ENCODE measurements around the gene ATF7IP.
"Not testable (repeated sequence)": the region's sequence is repeated elsewhere in the genome, so short reads cannot be mapped to it uniquely, and the experiment has no call there.

Gene ATF7IP

DNA sequence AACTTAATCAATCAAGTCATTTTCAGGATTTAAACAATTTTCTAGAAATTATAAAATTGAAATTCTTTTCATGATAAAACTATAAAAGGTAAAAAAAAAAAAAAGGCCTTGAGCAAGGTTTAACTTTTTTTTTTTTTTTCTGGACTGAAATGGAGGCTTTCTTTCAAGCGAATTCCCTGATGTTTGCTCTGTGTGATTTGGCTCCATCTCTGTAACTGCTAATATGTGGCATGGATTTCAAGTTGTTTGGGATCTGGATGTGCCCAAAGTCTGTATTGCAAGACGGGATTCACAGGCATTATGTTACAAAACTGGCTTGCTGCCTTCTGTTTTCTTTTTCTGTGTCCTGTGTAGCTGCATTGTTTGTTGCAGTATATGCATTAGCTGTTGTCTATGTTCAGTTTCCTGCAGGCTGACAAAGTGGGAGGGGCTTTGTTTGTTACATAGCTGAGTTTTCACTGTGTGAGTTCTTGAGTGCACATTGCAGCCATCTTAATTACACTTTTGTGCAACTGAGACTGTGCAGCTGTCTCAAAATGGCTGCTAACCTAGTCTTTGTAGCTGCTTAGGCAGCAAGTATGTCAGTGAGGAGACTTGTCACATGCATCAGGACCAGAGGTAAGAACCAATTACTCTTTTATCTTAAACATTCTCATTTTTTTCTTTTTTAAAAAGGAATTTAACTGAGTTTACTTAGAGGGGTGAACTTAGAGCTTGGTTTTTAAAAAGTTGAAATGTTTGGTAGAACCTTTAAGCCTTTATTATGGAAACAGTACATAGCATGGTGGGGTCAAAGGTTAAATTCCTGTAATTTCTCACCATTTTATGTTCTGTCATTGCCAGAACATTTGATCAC, 19.5 kb downstream of the ATF7IP start:
- DNase-seq = peak; percentile 13

DNA sequence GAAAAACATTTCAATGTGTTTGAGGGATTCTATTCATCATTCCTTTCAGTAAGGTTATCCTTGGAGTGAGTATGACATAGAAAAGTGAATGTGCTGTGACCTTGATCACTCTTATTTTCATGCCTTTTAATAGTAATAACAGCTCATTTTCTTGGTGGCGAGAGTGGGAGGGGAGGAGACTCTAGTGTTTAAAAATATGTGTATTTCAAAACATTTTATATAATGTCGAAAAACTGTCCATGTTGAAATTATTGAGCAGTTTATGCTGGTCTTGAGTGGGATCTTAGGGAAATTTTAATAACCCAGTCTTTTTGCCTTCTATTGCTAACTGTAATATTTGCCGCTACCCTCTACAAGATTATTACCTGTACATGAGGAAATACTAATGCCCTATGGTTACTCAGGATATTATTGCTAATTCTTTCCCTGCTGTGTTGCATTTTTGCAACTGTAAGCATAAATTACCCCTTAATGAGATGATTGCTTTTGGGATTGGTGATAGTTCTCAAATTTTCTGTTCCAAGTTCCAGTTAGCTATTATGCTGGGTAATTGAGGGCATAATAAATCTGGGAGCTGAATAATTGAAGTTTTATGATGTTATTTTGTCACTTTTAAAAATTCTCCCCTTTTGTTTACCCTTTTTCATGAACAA, 21.9 kb downstream of the ATF7IP start:
- no peak for DNase-seq

DNA sequence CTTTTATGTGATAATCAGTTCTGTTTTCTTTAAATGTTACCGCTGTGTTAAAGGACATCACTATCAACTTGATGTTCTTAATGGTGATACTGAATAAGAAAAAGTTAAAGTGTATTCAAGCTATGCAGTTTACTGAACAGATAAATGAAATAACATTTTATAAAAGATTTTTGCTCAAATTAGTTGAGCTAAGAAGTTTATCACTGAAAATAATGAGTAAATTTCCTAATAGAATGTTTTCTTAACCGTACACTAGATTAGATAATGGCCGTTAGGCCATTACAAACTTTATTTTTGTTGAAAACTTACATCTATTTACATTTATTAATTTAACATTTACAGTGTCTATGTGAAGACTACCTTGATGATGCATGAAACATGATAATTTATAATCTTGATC, 25.0 kb downstream of the ATF7IP start:
- DNase-seq = no peak

DNA sequence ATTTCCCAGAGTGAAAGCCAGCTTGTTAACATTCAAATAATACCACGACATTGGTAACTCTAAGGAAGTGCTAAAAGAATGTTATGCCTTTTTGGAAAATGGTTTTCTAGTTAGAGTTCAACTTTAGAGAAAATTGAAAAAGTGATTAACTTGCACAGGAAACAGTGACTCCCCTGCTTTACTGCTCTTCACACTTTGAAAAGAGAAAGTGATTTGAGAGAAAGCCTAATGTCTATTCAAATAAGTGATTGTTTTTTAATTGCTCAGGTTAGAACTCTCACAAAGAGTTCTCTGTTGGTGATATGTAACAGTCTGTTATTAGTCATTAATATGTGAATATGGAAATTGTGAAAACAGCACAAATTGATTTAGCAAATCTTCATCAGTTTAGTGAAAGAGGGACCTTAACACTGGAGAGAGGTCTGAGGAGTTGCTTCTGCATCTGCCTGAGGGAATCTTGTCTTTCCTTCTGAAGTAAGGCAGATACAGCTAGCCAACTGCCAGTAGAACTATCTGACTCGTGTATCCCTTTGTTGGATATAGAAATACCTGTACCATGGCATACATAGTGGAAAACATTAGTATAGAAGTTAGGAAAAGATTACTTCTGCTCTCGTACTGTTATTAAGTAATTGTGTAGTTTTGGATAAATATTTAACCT, 25.5 kb downstream of the ATF7IP start:
- no peak for DNase-seq

DNA sequence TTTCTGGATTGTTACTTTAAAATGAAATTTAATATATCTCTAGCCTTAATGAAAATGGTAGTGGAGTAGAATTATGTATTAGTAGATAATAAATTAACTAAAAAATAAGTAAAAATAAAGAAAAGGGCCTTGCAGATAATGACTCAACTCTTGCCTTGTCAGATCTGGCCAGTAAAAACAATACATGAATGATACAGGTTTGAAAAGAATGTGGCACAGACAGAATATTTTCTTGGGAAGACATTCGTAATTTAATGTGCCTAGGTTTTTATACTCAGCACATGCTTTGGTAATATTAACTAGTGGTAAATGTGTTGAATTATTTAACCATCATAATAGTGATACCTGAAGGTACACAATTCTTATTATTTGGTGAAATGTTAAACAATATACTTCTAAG, 28.3 kb downstream of the ATF7IP start:
- no peak for DNase-seq

DNA sequence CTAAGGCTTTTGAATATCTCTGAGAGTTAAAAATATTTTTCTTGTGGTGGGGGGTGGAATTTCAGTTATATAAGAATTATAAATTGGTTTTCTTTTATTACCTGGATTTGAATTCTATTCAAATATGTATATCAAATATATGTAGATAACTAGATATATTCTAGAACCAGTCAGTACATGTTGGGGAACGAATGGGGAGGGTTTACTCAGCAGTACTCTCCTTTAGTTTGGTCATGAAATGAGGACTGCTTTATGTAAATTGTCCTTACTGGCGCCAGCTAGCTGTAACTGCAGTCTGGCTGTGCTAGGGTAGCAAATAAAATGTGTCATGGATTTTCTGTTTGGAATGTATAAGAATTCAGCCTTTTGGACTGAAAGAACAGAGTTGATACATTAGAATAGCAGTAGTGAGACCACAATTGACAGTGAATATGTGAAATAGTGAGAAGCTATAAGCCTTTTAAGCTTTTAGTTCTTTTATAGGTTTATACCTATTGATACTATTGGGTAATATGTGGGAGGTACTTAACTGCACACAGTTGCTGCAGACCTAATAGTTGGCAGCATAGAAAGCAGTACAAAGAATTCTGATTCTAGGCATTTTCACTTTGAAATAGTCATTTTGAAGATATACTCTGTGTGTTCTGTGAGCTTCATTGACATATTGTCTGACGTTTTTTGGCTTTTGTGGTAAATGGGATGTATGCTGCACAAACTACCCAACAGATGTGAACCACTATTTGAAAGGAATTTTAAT, 29.0 kb downstream of the ATF7IP start:
- DNase-seq = no peak

DNA sequence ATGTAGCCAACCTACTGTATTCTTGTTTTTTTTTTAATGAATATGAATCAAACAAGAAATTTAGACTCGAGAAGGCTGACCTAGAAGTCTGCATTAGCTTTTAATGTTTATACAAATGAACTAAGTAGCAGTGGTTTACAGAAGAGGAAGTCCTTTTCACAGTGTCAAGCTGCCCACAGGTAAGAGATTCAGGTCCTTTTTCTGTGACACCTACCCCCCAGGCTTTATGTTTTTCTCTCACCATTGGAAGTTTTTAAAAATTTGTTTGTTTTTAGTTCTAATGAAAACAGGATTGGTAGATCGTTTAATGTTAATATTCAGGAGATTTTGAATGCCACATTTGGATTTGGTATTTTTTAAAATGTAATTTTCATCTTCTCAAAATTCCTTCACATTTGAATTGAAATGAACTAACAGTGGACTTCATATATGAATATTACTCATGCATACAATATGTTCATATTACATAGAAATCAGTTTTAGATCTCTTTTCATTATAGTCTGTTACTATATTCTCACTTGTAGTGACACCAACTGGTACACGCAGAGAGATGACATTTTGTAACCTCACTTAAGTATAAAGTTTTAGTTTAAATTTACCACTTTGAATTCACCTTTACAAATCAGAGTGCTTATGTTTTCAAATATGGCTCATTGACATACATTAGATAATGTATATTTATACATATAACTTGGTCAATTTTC, 29.7 kb downstream of the ATF7IP start:
- no peak for DNase-seq

DNA sequence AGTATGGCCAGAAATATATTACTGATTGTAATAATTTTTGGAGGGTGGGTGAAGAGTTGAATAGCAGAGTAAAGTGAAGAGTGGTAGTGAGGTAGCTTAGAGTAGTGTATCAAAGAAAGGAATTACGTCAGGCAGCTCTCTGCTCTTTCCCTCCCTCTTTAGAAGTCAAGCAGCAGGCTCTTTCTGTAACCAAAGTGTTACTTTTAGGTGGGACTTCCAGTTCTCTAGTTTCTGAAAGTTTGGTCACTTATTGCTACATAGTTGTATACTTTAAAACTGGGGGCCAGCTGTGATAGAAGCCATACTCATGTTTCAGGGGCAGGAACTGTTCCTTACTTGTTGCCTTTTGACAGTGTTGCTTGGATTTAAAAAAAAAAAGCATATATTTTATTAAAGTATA, 30.6 kb downstream of the ATF7IP start:
- DNase-seq = no peak

DNA sequence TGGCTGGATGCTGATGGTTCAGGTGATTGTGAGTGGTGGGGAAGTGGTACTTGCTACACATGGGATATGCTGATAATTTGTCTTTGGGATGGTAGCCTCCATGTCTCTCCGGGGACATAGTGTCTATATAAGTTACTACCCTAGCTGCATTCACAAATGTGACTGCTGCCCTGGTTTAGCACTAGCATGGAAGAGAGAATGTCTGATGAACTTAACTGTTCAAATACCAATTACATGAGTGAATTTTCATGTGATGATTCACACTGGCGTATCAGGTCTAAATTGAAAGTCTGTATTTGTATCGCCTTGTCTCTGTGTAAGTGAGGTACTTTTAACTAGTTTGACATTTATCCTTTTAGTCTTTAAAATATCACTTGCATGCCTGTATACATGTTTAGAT, 34.4 kb downstream of the ATF7IP start:
- DNase-seq = no peak

DNA sequence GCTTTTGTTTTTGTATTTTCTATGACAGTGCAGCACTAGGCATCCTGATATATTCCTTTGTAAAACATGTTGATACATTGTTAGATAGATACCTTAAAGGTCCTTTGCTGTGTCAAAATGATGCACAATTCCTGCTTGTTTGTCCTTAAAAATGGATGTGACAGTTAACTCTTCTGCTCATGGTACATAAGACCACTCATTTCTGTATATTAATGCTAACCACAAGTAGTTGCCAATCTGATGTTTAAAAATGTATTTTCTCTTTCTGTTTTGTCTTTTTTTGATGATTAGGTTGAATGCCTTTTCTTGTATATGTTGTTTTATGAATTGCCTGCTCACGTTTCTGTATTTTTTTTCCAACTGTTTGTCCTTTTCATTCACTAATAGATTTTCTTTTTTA, 35.1 kb downstream of the ATF7IP start:
- no peak for DNase-seq

DNA sequence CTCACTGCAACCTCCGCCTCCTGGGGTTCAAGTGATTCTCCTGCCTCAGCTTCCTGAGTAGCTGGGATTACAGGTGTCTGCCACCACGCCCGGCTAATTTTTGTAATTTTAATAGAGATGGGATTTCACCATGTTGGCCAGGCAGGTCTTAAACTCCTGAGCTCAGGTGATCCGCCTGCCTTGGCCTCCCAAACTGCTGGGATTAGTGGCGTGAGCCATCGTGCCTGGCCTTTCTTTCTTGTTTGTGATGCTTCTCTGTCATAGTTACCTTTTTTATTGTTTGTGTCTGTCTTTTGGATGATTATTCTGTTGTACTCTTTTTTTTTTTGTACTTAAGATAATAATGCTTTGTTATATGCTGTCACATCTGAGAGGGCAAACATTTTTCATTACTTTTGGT, 35.8 kb downstream of the ATF7IP start:
- DNase-seq = not testable (repeated sequence)

DNA sequence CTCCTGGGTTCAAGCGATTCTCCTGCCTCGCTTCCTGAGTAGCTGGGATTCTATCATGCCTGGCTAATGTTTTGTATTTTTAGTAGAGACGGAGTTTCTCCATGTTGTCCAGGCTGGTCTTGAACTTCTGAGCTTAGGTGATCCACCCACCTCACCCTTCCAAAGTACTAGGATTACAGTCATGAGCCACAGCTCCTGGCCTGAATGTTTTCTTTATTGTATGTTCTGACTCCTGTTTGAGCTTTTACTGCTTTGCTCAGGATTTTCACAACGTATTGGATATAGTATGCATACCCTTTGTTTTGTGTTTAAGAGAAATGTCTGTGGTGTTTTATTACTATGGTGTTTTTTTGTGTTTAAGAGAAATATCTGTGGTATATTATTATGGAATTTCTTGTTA, 37.2 kb downstream of the ATF7IP start:
- no peak for DNase-seq

DNA sequence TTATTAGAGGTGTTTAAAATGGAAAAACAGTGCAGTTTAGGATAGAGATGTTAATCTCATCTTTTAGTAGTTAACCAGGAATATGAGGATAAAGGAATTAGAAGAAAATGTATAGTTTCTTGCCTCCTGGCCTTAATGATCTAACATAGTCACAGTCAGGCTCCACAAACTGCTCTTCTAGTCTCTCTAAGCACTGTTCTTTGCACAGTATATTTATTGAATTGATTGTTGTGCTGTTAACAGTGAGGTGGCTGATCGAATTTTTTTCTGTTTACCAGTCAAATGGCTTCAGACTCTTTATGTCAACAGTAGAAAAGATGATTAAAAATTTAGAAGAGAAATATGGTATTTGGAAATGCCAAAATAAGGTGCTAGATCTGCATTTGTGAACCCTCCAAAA, 37.8 kb downstream of the ATF7IP start:
- no peak for DNase-seq

DNA sequence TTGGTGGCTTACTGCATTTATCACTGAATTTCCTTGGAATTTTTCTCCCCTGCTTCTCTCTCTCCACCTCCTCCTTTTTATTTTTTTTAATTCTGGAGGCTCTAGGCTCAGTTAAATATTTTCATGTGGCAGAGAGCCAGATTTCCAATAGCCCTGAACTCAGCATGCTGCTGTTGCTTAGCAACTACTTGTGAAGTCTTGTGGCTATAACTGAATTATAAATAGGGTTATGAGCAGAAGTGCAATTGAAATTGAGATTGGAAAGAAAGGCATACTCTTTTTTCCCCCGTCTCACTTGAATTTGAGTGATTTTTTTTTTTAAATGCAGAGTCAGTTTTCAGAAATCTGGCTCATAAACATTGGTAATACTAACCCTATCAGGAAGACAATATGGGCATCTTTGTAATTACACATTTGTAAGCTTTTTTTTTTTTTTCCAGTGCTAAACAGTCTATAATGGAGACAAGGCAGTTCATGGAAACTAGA, 38.3 kb downstream of the ATF7IP start:
- DNase-seq = no peak

DNA sequence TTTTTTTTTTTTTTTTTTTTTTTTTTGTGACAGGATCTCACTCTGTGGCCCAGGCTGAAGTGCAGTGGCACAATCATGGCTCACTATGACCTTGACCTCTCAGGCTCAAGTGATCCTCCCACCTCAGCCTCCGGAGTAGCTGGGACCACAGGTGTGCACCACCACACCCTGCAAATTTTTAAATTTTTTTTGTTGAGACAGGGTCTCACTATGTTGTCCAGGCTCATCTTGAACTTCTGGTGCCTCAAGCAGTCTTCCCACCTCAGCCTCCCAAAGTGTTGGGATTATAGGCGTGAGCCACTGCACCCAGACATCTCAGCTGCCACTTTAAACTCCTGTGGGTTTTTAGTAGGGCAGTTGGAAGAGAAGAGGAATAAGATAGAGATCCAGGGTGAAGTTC, 39.9 kb downstream of the ATF7IP start:
- not testable (repeated sequence) for DNase-seq

DNA sequence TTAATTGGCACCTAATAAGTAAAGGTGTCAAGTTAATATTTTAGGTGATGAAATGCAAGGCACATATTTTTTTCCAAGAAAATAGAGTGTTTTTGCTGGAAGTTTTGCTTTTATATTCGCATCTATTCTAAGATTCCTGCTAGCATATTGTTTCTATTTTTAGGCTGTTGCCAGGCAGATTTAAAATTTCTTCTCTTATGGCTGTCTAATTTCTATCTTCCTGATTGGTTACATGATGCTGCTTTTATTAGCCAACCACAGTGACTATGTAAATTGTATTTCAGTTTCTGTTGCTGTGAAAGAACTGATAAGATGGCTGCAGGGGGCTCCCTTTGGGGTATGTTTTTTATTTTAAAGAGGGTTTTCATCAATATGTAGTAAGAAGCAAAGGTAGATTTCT, 42.7 kb downstream of the ATF7IP start:
- DNase-seq = no peak

DNA sequence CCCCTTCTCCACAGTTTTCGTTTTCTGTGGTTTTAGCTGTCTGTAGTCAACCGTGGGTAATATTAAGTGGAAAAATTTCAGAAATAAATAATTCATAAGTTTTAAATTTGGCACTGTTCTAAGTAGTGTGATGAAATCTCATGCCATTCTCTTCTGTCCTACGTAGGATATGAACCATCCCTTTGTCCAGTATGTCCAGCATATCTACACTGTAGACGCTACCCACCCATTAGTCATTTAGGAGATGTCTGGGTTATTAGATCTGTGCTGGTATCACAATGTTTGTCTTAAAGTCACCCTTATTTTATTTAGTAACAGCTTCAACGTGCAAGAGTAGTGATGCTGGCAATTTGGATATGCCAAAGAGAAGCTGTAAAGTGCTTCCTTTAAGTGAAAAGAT, 44.7 kb downstream of the ATF7IP start:
- no peak for DNase-seq

DNA sequence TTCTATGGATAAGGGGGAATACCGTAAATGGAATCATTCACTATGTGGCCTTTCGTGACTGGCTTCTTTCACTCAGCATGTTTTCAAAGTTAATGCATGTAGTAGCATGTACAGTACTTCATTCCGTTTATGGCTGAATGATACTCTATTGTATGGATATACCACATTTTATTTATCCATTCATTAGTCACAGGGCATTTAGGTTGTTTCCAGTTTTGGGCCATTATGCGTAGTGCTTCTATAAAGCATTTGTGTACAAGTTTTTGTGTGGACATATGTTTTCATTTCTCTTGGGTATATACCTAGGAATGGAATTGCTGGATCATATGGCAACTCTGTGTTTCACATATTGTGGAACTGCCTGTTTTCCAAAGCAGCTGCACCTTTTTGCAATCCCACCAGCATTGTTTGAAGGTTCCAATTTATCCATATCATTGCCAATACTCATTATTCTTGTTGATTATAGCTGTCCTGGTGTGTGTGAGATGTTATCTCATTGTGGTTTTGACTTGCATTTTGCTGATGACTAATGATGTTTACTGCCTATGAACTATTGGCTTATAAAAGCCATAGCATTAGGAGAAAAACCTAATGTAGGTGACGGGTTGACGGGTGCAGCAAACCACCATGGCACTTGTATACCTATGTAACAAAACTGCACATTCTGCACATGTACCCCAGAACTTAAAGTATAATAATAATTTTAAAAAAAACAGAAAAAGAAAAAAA, 45.5 kb downstream of the ATF7IP start:
- DNase-seq = no peak

DNA sequence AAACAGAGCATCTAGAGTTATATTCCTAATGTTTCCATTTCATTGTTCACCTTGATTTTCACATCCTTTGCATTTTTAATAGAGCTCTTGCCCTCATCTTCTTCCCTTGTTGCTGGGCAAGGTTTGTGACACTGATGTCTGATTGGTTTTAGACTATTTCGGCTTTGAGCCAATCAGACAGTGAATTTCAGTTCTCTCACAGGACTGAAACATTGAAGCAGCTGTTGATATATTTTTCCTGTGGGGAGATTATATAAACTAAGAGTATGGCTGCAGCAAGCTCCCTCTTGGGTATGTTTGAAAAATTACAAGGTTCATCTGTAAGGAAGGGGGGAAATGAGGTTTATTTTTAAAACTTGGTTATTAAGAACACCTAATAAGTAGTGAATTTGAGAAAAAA, 51.2 kb downstream of the ATF7IP start:
- DNase-seq = no peak

DNA sequence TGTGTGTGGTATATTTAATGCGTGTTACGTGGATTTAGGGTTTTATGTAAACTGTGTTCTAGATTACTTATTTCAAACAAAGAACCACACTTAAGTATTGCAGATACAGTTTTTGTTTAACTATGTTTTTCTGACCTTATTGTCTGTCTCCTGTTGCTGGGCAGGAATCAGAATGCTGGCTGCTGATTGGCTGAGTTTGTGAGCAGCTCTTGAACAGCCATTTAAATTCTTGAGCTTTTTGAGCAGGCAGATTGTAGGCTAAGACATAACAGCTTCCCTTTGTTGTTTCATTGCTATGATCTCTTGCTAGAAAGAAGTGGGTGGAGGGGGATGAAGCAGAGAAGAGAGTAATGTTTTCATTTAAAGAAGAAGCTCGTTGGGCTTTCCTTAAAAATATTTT, 52.2 kb downstream of the ATF7IP start:
- DNase-seq = peak; percentile 60

DNA sequence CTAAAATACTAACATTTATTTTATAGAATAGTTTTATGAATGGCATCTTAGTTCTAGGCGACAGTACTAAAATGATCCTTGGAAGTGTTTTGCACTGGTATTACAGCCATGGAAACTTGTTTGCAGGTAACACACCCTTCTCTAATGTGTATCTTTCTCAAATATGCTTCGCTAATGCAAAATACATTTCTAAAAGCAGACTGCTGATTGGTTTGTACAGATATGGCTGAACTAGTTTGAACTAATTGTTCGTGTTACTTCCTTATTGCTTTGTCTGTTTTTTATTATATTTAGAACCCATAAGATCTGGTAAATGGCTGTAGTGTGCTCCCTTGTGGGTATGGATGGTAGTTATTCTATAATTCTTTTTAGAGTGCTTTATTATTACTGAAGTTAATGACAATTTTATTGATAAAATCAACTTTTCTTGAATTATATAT, 53.0 kb downstream of the ATF7IP start:
- DNase-seq = no peak

Measured in stimulated activated CD4-positive, alpha-beta T cell treated with anti-CD3 and anti-CD28 coated beads, Interleukin-4, amount 100 ng/mL, for 1 hour (primary cell).